Measurements from ENCODE around the gene AFTPH.

Gene AFTPH

DNA sequence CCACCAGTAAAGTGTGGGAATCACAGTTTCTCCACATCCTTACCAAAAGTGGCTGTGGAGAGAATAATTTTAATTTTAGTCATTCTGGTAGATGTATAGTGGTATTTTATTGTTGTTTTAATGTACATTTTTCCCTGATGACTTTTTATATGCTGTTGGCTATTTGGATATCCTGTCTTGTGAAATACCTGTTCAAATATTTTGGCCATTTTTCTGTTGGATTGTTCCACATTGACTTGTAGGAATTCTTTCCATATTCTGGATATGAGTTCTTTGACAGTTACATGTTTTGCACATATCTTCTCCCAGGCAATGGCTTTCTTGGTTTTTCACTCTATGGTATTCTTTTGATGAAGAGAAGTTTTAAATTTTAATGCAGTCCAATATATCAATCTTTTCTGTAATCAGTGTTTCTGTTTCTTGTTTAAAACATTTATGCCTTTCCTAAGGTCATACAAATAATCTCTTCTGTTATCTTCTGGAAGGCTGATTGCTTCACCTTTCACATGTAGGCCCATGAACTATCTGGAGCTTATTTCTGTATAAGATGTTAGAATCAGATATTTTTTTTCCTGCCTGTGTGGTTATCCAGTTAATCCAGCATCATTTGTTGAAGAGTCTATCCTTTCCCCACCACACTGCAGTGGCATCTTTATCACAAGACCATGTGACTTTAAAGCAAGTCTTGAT is 19.0 kb downstream of the AFTPH start:
- Histone ChIP-seq H3K4me3 (ENCODE audit: low read depth in 1 of 2, low read length in 2 of 2) (no peak overlapping the region), H3K27ac (ENCODE audit: low read length) (no peak overlapping the region), H3K4me2 (ENCODE audit: insufficient read depth, low read length) (no peak overlapping the region), H3K4me1 (ENCODE audit: insufficient read depth, low read length) (no peaks in the 10 kb centered on the region), H4K20me1 (ENCODE audit: insufficient read depth, low read length) (peaks cover 22% of the 10 kb centered on the region; the same call in 1 of the 2 replicates), H2AFZ (ENCODE audit: low read depth, low read length) (no peak overlapping the region), H3K36me3 (ENCODE audit: insufficient read depth, low read length) (no peaks in the 10 kb centered on the region), H3K9ac (ENCODE audit: low read depth, low read length) (no peak overlapping the region), H3K27me3 (ENCODE audit: insufficient read depth, low read length, poor library complexity) (no peaks in the 10 kb centered on the region), H3K79me2 (ENCODE audit: insufficient read depth, low read length) (peaks cover 44% of the 10 kb centered on the region), H3K9me3 (ENCODE audit: insufficient read depth, low read length, severe bottlenecking) (no peaks in the 10 kb centered on the region)
- TF ChIP-seq EZH2 (IDR thresholded peaks at IDR 0.05; ENCODE audit: borderline replicate concordance, low read depth, low read length, severe bottlenecking), result no peak
- TF ChIP-seq, protein P1, sequence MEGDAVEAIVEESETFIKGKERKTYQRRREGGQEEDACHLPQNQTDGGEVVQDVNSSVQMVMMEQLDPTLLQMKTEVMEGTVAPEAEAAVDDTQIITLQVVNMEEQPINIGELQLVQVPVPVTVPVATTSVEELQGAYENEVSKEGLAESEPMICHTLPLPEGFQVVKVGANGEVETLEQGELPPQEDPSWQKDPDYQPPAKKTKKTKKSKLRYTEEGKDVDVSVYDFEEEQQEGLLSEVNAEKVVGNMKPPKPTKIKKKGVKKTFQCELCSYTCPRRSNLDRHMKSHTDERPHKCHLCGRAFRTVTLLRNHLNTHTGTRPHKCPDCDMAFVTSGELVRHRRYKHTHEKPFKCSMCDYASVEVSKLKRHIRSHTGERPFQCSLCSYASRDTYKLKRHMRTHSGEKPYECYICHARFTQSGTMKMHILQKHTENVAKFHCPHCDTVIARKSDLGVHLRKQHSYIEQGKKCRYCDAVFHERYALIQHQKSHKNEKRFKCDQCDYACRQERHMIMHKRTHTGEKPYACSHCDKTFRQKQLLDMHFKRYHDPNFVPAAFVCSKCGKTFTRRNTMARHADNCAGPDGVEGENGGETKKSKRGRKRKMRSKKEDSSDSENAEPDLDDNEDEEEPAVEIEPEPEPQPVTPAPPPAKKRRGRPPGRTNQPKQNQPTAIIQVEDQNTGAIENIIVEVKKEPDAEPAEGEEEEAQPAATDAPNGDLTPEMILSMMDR (IDR thresholded peaks at IDR 0.05; ENCODE audit: borderline replicate concordance, extremely low read depth, low read length, poor library complexity, severe bottlenecking), result no peak
- ATAC-seq (ENCODE audit: insufficient read depth, low read depth) (no peak), DNase-seq (no peak)

DNA sequence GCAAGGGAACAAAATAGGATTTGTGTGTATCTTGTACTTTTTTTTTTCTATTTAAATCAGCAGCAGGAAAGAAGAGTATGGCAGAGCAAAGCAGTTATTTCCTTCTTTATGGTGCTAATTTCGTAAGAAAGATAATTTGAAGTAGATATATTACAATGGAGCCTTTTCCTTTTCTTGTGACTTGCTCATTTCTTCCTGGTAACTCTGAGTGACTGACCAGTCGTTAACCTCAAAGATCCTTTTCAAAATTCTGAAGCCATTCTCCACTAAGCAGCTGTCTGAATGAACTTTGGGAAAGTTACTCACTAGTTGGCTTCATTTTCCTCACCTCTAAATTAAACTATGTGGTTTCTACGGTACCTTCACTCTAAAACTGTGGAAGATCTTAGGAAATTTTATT is 24.6 kb downstream of the AFTPH start:
- H3K79me2 ChIP-seq (ENCODE audit: insufficient read depth, low read length), result peaks cover 15% of the 10 kb centered on the region; the same call in 1 of the 2 replicates
- no peak for ATAC-seq (ENCODE audit: insufficient read depth, low read depth)
- no peak overlapping the region for H2AFZ ChIP-seq (ENCODE audit: low read depth, low read length)
- peaks cover 10% of the 10 kb centered on the region; the same call in 1 of the 2 replicates for H3K36me3 ChIP-seq (ENCODE audit: insufficient read depth, low read length)
- H3K9ac ChIP-seq (ENCODE audit: low read depth, low read length), result no peak overlapping the region
- no peak overlapping the region for H3K27ac ChIP-seq (ENCODE audit: low read length)
- no peaks in the 10 kb centered on the region for H3K9me3 ChIP-seq (ENCODE audit: insufficient read depth, low read length, severe bottlenecking)
- no peak overlapping the region for H3K4me2 ChIP-seq (ENCODE audit: insufficient read depth, low read length)
- TF ChIP-seq EZH2 (IDR thresholded peaks at IDR 0.05; ENCODE audit: borderline replicate concordance, low read depth, low read length, severe bottlenecking), result no peak
- TF ChIP-seq, protein P1 (IDR thresholded peaks at IDR 0.05; ENCODE audit: borderline replicate concordance, extremely low read depth, low read length, poor library complexity, severe bottlenecking), result no peak
- no peak for DNase-seq
- H3K4me1 ChIP-seq (ENCODE audit: insufficient read depth, low read length), result no peaks in the 10 kb centered on the region
- peaks cover 1% of the 10 kb centered on the region; the same call in 1 of the 2 replicates for H4K20me1 ChIP-seq (ENCODE audit: insufficient read depth, low read length)
- no peaks in the 10 kb centered on the region for H3K27me3 ChIP-seq (ENCODE audit: insufficient read depth, low read length, poor library complexity)
- no peak overlapping the region for H3K4me3 ChIP-seq (ENCODE audit: low read depth in 1 of 2, low read length in 2 of 2)

DNA sequence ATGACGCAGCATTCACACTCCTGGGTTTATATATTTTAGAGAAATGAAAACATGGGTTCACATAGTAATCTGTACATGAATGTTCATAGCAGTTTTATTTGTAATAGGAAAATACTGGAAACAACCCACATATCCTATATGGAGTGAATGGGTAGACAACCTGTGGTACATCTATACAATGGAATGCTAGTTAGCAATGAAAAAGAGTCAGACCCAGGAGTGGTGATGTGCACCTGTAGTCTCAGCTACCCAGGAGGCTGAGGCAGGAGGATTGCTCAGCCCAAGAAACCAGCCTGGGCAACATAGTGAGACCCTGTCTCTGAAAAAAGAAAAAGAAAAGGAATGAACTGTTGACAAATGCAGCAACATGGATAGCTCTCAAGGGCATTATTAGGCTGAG is 25.9 kb downstream of the AFTPH start:
- no peak overlapping the region for H3K27ac ChIP-seq (ENCODE audit: low read length)
- H2AFZ ChIP-seq (ENCODE audit: low read depth, low read length), result no peak overlapping the region
- peaks cover 10% of the 10 kb centered on the region; the same call in 1 of the 2 replicates for H3K79me2 ChIP-seq (ENCODE audit: insufficient read depth, low read length)
- H3K36me3 ChIP-seq (ENCODE audit: insufficient read depth, low read length), result peaks cover 10% of the 10 kb centered on the region; the same call in 1 of the 2 replicates
- no peak overlapping the region for H3K9ac ChIP-seq (ENCODE audit: low read depth, low read length)
- no peaks in the 10 kb centered on the region; the same call in 1 of the 2 replicates for H4K20me1 ChIP-seq (ENCODE audit: insufficient read depth, low read length)
- no peak for ATAC-seq (ENCODE audit: insufficient read depth, low read depth)
- no peaks in the 10 kb centered on the region for H3K9me3 ChIP-seq (ENCODE audit: insufficient read depth, low read length, severe bottlenecking)
- no peak overlapping the region for H3K4me3 ChIP-seq (ENCODE audit: low read depth in 1 of 2, low read length in 2 of 2)
- TF ChIP-seq, protein P1 (IDR thresholded peaks at IDR 0.05; ENCODE audit: borderline replicate concordance, extremely low read depth, low read length, poor library complexity, severe bottlenecking), result no peak
- no peak for TF ChIP-seq EZH2 (IDR thresholded peaks at IDR 0.05; ENCODE audit: borderline replicate concordance, low read depth, low read length, severe bottlenecking)
- no peak for DNase-seq
- no peaks in the 10 kb centered on the region for H3K4me1 ChIP-seq (ENCODE audit: insufficient read depth, low read length)
- no peak overlapping the region for H3K4me2 ChIP-seq (ENCODE audit: insufficient read depth, low read length)
- H3K27me3 ChIP-seq (ENCODE audit: insufficient read depth, low read length, poor library complexity), result no peaks in the 10 kb centered on the region

All from DND-41 (cell line).